HepG2 (cell line): ENCODE measurements around the gene TMEM44. TPM values are rescaled to one million over a fixed set of nuclear protein-coding genes. Genes with fewer than 3 reads are reported as not detected.
A peak's percentile ranks its signal among the peaks of the same experiment; 100 is the strongest.

Source experiments
- AKNA ChIP-seq: sonication (generic); formaldehyde crosslinking; IDR thresholded peaks from 2 replicates; pipeline ENCODE4 v1.4.0; 2020; ENCODE audit warnings: missing genetic modification reagents, borderline replicate concordance
- BRD4 ChIP-seq: sonication (generic); formaldehyde crosslinking; IDR thresholded peaks from 2 replicates; pipeline ENCODE4 v1.4.0; 2020; ENCODE audit warnings: missing genetic modification reagents
- DPF2 ChIP-seq: sonication (generic); formaldehyde crosslinking; IDR thresholded peaks from 2 replicates; pipeline ENCODE4 v1.4.0; 2020; ENCODE audit warnings: mild to moderate bottlenecking, low read depth, missing genetic modification reagents, borderline replicate concordance
- KDM4B ChIP-seq: sonication (generic); formaldehyde crosslinking; IDR thresholded peaks from 2 replicates; pipeline ENCODE4 v1.4.0; 2020; ENCODE audit warnings: missing genetic modification reagents
- MAX ChIP-seq: IDR thresholded peaks from 2 replicates; pipeline ENCODE4 v1.6.1; 2012; ENCODE audit warnings: inconsistent platforms
- PBX2 ChIP-seq: IDR thresholded peaks from 2 replicates; pipeline ENCODE4 v1.6.1; 2016; ENCODE audit warnings: control low read depth
- SAP130 ChIP-seq: IDR thresholded peaks from 2 replicates; pipeline ENCODE4 v1.6.1; 2016; ENCODE audit warnings: low read depth
- TARDBP ChIP-seq: sonication (generic); formaldehyde crosslinking; IDR thresholded peaks from 2 replicates; pipeline ENCODE4 v1.8.0; 2022; ENCODE audit warnings: mild to moderate bottlenecking, missing genetic modification reagents
- TBX3 ChIP-seq: fragments of 450-650 bp; IDR thresholded peaks from 2 replicates; pipeline ENCODE4 v1.6.1; 2017; ENCODE audit warnings: antibody characterized with exemption, mild to moderate bottlenecking, inconsistent platforms, borderline replicate concordance
- TEAD3 ChIP-seq: optimal IDR thresholded peaks from 2 replicates; pipeline ENCODE3; 2016; ENCODE audit warnings: borderline replicate concordance
- ZBTB25 ChIP-seq: IDR thresholded peaks from 2 replicates; pipeline ENCODE4 v1.6.1; 2018; ENCODE audit warnings: missing genetic modification reagents
- ZBTB34 ChIP-seq: sonication (generic); formaldehyde crosslinking; IDR thresholded peaks from 2 replicates; pipeline ENCODE4 v1.8.0; 2022; ENCODE audit warnings: mild to moderate bottlenecking, missing genetic modification reagents
- ZBTB38 ChIP-seq: sonication (generic); formaldehyde crosslinking; IDR thresholded peaks from 2 replicates; pipeline ENCODE4 v1.5.1; 2020; ENCODE audit warnings: mild to moderate bottlenecking, missing genetic modification reagents
- ZMYM3 ChIP-seq: sonication (generic); formaldehyde crosslinking; IDR thresholded peaks from 2 replicates; pipeline ENCODE4 v1.5.1; 2020; ENCODE audit warnings: mild to moderate bottlenecking, missing genetic modification reagents
- ZNF460 ChIP-seq: sonication (generic); formaldehyde crosslinking; IDR thresholded peaks from 2 replicates; pipeline ENCODE4 v1.5.1; 2020; ENCODE audit warnings: missing genetic modification reagents, mild to moderate bottlenecking, borderline replicate concordance
- ZNF570 ChIP-seq: sonication (generic); formaldehyde crosslinking; IDR thresholded peaks from 2 replicates; pipeline ENCODE4 v1.4.0; 2020; ENCODE audit warnings: mild to moderate bottlenecking, missing genetic modification reagents, borderline replicate concordance
- ZNF619 ChIP-seq: sonication (generic); formaldehyde crosslinking; IDR thresholded peaks from 2 replicates; pipeline ENCODE4 v1.4.0; 2020; ENCODE audit warnings: mild to moderate bottlenecking, missing genetic modification reagents
- ZNF766 ChIP-seq: sonication (generic); formaldehyde crosslinking; IDR thresholded peaks from 2 replicates; pipeline ENCODE4 v1.5.0; 2020; ENCODE audit warnings: missing genetic modification reagents, borderline replicate concordance
- polyA plus RNA-seq, 8 experiments: library from polyadenylated mRNA; depleted of rRNA in 3 of 8; stranded (reverse) in 7 of 8; unstranded in 1 of 8; fragments of >200 nt; fragmentation: Illumina TruSeq in 4 of 8; extraction: Trizol in 4 of 8; gene quantifications; 2 replicates each; pipeline versions ENCODE4 v1.2.1 to v1.2.3, GENCODE V29; 2011 to 2016; ENCODE audit warnings: low read depth in 4 of 8, missing spikeins in 1 of 8, mixed read lengths in 1 of 8; ENCODE audit not compliant: insufficient read depth in 1 of 8
- total RNA-seq, 5 experiments: library from RNA; depleted of rRNA; stranded (reverse); fragments of >200 nt; fragmentation: Illumina TruSeq; extraction: Trizol; gene quantifications; 2 replicates each; pipeline ENCODE4 v1.2.3, GENCODE V29; 2016; ENCODE audit warnings: low read depth in 1 of 5
- TF ChIP-seq, protein P1 (sequence below): sonication (generic); formaldehyde crosslinking; IDR thresholded peaks from 2 replicates; pipeline ENCODE4 v1.5.0; 2020; ENCODE audit warnings: missing genetic modification reagents, mild to moderate bottlenecking, borderline replicate concordance

The TMEM44 gene
- total and polyA plus RNA-seq, 2 of the 13 experiments (the other 11 are each of a cell fraction or from before 2014, with no cell fraction given), result 7.3 to 13.8 TPM

DNA sequence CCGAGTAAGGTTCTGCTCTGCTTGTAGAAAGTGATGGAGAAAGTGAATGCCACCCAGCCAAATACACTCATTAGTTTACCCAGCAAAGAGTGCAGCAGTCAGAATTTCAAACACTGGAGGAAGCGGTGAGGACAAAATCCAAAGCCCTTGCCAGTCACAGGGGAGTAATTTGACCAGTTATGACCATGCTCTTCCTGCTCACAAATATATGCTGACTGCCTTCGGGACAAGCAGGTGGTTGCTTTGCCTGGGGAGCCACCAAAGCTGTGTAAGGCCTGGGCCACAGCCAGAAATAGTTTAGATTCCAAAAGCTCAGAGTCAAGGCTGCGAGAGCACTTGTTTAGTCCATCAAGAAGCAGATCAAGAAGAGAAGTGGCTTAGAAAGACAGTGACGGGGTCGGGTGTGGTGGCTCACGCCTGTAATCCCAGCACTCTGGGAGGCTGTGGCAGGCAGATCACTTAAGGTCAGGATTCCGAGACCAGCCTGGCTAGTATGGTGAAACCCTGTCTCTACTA lies 95.4 kb downstream of the TMEM44 start (continued):
- TF ChIP-seq AKNA (CRISPR knock-in tag), result no peak
- TF ChIP-seq ZBTB34, result peak; percentile 28; the same call in 1 of the 2 replicates
- peak; percentile 3; the same call in 1 of the 2 replicates for TF ChIP-seq SAP130
- TF ChIP-seq ZNF619 (CRISPR knock-in tag), result no peak
- TF ChIP-seq KDM4B (CRISPR knock-in tag), result no peak
- TF ChIP-seq PBX2 (CRISPR knock-in tag), result no peak
- TF ChIP-seq ZNF766, result no peak
- peak; percentile 73 for TF ChIP-seq TEAD3 (CRISPR knock-in tag)
- 0 out of 2 replicates have a peak, but pooled peaks have one; percentile 58 for TF ChIP-seq ZMYM3 (CRISPR knock-in tag)
- TF ChIP-seq MAX, result 0 out of 2 replicates have a peak, but pooled peaks have one; percentile 25
- no peak for TF ChIP-seq TBX3
- no peak for TF ChIP-seq BRD4 (CRISPR knock-in tag)
- 0 out of 2 replicates have a peak, but pooled peaks have one; percentile 17 for TF ChIP-seq DPF2
- TF ChIP-seq, protein P1, sequence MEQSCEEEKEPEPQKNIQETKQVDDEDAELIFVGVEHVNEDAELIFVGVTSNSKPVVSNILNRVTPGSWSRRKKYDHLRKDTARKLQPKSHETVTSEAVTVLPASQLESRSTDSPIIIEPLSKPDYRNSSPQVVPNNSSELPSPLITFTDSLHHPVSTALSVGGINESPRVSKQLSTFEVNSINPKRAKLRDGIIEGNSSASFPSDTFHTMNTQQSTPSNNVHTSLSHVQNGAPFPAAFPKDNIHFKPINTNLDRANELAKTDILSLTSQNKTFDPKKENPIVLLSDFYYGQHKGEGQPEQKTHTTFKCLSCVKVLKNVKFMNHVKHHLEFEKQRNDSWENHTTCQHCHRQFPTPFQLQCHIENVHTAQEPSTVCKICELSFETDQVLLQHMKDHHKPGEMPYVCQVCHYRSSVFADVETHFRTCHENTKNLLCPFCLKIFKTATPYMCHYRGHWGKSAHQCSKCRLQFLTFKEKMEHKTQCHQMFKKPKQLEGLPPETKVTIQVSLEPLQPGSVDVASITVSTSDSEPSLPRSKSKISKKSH (CRISPR knock-in tag), result no peak; the same call in 1 of the 2 replicates
- TF ChIP-seq ZNF570 (CRISPR knock-in tag), result 0 out of 2 replicates have a peak, but pooled peaks have one; percentile 30
- TF ChIP-seq ZBTB38 (CRISPR knock-in tag), result no peak
- TF ChIP-seq ZNF460 (CRISPR knock-in tag), result peak; percentile 91
- TF ChIP-seq ZBTB25, result 0 out of 2 replicates have a peak, but pooled peaks have one; percentile 11
- TF ChIP-seq TARDBP (CRISPR knock-in tag), result 0 out of 2 replicates have a peak, but pooled peaks have one; percentile 14
